Measurements from ENCODE around the gene EOGT. TPM values are rescaled to one million over a fixed set of nuclear protein-coding genes. Genes with fewer than 3 reads are reported as not detected.

Gene EOGT
- total RNA-seq, 4 donors from 2014 or later = 75.0 to 135 (median 94.3) TPM

DNA sequence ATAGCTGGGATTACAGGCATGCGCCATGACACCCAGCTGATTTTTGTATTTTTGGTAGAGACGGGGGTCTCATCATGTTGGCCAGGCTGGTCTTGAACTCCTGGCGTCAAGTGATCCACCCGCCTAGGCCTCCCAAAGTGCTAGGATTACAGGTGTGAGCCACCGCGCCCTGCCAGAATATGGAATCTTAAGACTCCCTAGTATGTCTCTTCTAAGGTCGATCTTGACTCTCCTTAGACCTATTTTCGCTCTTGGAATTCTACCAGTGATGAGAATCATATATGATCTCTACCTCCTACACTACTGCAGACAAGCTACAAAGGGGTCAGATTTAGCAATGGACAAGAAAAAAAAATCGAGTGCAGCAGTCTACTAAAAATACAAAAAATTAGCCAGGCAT is 19.3 kb upstream of the EOGT start:
- Histone ChIP-seq H3K36me3 (peaks cover 9 to 97% of the 10 kb centered on the region in 2 donors), H3K4me1 (no peaks in the 10 kb centered on the region), H3K4me3 (no peak overlapping the region), H3K9me3 (no peaks in the 10 kb centered on the region), H3K27me3 (no peaks in the 10 kb centered on the region), H3K27ac (no peak overlapping the region)
- no peak for ATAC-seq
- WGBS, 2 donors (ENCODE audit: low coverage in 1 of 2) = 100% methylated on average over 3 of the region's 9 CpGs; no CpG with 5 or more reads in 1 of the 2 donors
- no peak for TF ChIP-seq POLR2AphosphoS5 (IDR thresholded peaks at IDR 0.05)
- TF ChIP-seq POLR2A (IDR thresholded peaks at IDR 0.05) = no peak
- TF ChIP-seq, protein P1, sequence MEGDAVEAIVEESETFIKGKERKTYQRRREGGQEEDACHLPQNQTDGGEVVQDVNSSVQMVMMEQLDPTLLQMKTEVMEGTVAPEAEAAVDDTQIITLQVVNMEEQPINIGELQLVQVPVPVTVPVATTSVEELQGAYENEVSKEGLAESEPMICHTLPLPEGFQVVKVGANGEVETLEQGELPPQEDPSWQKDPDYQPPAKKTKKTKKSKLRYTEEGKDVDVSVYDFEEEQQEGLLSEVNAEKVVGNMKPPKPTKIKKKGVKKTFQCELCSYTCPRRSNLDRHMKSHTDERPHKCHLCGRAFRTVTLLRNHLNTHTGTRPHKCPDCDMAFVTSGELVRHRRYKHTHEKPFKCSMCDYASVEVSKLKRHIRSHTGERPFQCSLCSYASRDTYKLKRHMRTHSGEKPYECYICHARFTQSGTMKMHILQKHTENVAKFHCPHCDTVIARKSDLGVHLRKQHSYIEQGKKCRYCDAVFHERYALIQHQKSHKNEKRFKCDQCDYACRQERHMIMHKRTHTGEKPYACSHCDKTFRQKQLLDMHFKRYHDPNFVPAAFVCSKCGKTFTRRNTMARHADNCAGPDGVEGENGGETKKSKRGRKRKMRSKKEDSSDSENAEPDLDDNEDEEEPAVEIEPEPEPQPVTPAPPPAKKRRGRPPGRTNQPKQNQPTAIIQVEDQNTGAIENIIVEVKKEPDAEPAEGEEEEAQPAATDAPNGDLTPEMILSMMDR (IDR thresholded peaks at IDR 0.05) = no peak

DNA sequence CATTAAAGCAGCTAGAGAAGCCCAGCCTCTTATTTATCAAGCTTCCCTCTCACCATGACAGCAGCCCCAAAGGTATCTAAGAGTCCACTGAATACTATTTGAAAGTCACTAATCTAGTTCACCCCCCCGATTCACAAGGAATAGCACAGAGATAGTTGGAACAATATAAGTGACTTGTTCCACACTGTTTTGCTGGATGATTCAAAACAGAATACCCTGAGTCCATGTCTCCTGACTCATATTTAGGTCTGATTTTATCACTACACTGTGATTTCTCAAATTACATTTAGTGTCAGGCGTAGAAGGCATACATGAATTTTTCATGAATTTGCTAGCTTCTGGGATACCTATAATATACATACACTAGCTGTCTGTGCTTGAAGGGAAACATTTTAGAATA is 18.7 kb upstream of the EOGT start:
- peaks cover 9 to 97% of the 10 kb centered on the region in 2 donors for H3K36me3 ChIP-seq
- WGBS, 2 donors (ENCODE audit: low coverage in 1 of 2) = 86 to 100% methylated on average over 2 of the region's 2 CpGs

DNA sequence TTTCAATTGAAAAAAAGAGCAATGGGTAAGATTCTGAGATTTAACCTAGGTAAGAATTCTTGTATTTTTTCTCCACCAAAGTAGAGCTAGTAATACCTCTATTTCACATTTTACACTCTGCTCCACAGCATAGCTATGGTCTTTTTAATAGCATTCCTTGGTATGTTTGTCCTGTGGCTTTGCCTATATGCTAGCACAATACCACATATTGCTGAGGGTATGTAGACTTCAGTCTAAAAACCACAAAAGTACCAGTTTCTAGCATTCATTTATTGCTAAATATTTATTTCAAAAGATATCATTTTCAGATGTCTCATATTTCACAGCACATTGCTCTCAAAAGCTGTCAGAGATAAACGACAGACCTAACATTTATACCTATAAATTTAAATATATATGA is 18.2 kb upstream of the EOGT start:
- 79 to 82% methylated on average over 1 of the region's 1 CpG for WGBS, 2 donors (ENCODE audit: low coverage in 1 of 2)
- TF ChIP-seq POLR2AphosphoS5 (IDR thresholded peaks at IDR 0.05) (no peak), EP300 (IDR thresholded peaks at IDR 0.05) (no peak), POLR2A (IDR thresholded peaks at IDR 0.05) (no peak)
- TF ChIP-seq, protein P1 (IDR thresholded peaks at IDR 0.05) = no peak

More for the DNA sequence above, 18.7 kb upstream of the EOGT start:
- Histone ChIP-seq H3K4me1 (no peaks in the 10 kb centered on the region), H3K4me3 (no peak overlapping the region), H3K9me3 (no peaks in the 10 kb centered on the region), H3K27ac (no peak overlapping the region), H3K27me3 (no peaks in the 10 kb centered on the region)
- ATAC-seq = no peak
- no peak for TF ChIP-seq EP300 (IDR thresholded peaks at IDR 0.05)
- TF ChIP-seq, protein P1 (IDR thresholded peaks at IDR 0.05) = no peak

DNA sequence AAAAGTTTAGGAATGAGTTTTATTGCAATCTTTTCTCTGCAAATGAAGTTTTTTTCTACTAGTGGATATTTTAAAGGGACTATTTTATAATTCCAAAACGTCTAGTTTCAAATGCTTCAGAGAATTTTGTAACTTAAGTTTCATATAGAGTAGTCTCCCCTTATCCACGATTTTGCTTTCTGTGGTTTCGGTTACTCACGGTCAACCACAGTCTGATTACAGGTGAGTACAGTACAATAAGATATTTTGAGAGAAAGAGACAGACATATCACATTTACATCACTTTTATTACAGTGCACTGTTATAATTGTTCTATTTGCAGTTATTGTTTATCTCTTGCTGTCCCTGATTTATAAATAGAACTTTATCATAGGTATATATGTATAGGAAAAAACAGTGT is 7.4 kb upstream of the EOGT start:
- no peaks in the 10 kb centered on the region for H3K27me3 ChIP-seq
- 68 to 73% methylated on average over 4 of the region's 4 CpGs for WGBS, 2 donors (ENCODE audit: low coverage in 1 of 2)
- no peaks in the 10 kb centered on the region for H3K4me1 ChIP-seq
- no peak overlapping the region for H3K27ac ChIP-seq
- ATAC-seq = no peak
- TF ChIP-seq, protein P1 (IDR thresholded peaks at IDR 0.05) = no peak
- no peak for TF ChIP-seq EP300 (IDR thresholded peaks at IDR 0.05)
- TF ChIP-seq POLR2AphosphoS5 (IDR thresholded peaks at IDR 0.05) = no peak
- TF ChIP-seq POLR2A (IDR thresholded peaks at IDR 0.05) = no peak
- H3K36me3 ChIP-seq = peaks cover 7 to 61% of the 10 kb centered on the region in 2 donors
- H3K9me3 ChIP-seq = no peaks in the 10 kb centered on the region
- no peak overlapping the region for H3K4me3 ChIP-seq

More for the DNA sequence above, 18.2 kb upstream of the EOGT start:
- H3K9me3 ChIP-seq = no peaks in the 10 kb centered on the region
- peaks cover 9 to 97% of the 10 kb centered on the region in 2 donors for H3K36me3 ChIP-seq
- no peak for ATAC-seq
- H3K4me1 ChIP-seq = no peaks in the 10 kb centered on the region
- no peaks in the 10 kb centered on the region for H3K27me3 ChIP-seq
- H3K4me3 ChIP-seq = no peak overlapping the region
- H3K27ac ChIP-seq = no peak overlapping the region

DNA sequence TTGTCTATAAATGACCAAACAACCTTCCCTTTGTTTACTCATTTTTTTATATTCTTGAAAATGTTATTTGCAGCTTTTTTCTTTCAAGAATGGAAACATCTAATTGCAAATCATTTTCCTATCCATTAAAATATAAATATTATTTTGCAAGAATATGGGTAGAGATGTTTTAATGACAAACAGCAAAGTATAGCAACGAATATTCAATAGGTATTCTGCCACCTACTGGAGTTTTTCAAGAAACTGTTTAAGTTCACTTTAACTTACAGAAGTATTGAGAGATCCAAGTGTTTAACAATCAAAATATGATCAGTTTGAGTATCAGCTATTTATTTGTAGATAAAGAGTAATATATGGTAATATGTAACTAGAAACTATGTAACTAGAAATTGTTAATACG is 6.9 kb upstream of the EOGT start:
- no peaks in the 10 kb centered on the region for H3K27me3 ChIP-seq
- H3K36me3 ChIP-seq = peaks cover 7 to 57% of the 10 kb centered on the region in 2 donors
- no peak overlapping the region for H3K27ac ChIP-seq
- peaks cover 0 to 2% (median 0%) of the 10 kb centered on the region in 3 donors for H3K4me1 ChIP-seq
- no peak for ATAC-seq
- TF ChIP-seq EP300 (IDR thresholded peaks at IDR 0.05) (no peak), POLR2A (IDR thresholded peaks at IDR 0.05) (no peak), POLR2AphosphoS5 (IDR thresholded peaks at IDR 0.05) (no peak)
- TF ChIP-seq, protein P1 (IDR thresholded peaks at IDR 0.05) = no peak
- no peaks in the 10 kb centered on the region for H3K9me3 ChIP-seq
- WGBS, 2 donors (ENCODE audit: low coverage in 1 of 2) = 36 to 41% methylated on average over 2 of the region's 2 CpGs
- H3K4me3 ChIP-seq = no peak overlapping the region
